CD4-positive, alpha-beta T cell treated with Interleukin-15 for 4 hours (primary cell): ENCODE measurements around the gene WDR4.
"Not testable (repeated sequence)": the region's sequence is repeated elsewhere in the genome, so short reads cannot be mapped to it uniquely, and the experiment has no call there.

Experiments used
- DNase-seq: peaks from one replicate; pipeline ENCODE4 v3.0.0-alpha.2; 2020; ENCODE audit warnings: low spot score

WDR4 gene

DNA sequence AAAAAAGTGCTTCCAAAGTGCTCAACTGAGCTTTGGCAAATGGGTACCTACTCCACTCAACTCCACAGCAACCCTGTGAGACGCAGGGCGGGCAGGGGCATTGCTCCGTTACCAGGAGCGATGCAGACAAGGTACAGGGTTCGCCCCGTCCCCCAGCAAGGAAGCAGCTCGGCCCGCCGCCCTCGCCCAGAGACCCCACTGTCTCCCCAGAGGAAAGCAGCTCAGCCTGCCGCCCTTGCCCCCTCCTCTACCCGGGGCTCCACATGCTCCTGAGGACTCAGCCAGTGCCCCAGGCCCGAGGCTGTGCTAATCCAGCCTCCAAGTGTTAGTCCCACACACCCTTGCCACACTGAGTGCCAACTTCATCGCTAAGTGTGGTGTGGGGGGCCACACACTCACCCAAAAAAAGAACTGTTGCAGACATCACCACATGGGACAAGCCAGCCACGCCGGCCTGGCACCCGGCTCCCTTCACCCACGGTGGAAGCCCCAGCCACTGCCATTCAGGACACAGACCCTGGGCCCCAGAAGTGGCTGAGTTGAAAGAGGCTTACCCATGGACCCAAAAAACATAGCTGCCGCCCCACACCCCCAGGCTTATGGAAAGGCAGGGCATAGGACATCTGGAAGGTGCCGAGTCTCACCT is 26.3 kb downstream of the WDR4 start:
- DNase-seq = no peak

- DNase-seq = no peak
Observed at GRCh38 chr21:42851812-42852665, 27.3 kb downstream of the WDR4 start.

- peak; percentile 18 for DNase-seq
Observed at GRCh38 chr21:42850866-42851391, 28.4 kb downstream of the WDR4 start.

GRCh38 chr21:42850463-42850862 is 28.9 kb downstream of the WDR4 start:
- DNase-seq = no peak

DNA sequence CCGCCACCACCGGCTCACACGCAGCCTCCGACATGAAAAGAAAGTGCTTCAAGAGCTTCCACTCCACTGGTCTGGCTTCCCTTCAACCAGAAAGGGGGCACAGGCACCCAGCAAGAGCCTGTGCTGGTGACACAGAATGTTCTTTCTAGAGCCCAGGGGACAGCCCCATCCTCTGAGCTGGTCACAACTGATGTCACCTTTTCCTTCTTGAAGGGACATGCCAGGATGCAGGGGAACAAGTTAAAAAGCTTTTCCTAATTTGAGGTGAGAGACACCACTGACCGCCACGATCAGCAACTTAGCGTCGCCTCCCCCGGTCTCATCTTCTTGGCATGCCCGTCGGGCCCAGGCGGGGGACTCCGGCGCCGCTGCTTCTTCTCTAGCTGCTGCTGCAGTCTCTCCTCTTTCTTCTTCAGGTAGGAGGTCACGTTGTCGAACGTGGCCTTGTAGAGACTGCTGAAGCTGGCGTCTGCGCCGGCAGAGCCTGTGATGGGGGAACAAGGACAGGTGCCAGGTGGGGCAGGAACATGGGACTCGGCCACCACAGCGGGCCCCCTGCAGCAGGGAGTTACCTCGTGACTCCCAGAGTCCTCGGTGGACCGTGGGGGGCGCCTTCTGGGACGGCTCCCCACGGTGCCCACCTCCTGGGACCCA is 29.5 kb downstream of the WDR4 start:
- no peak for DNase-seq

GRCh38 chr21:42848932-42849758 is 30.2 kb downstream of the WDR4 start:
- DNase-seq = no peak

DNA sequence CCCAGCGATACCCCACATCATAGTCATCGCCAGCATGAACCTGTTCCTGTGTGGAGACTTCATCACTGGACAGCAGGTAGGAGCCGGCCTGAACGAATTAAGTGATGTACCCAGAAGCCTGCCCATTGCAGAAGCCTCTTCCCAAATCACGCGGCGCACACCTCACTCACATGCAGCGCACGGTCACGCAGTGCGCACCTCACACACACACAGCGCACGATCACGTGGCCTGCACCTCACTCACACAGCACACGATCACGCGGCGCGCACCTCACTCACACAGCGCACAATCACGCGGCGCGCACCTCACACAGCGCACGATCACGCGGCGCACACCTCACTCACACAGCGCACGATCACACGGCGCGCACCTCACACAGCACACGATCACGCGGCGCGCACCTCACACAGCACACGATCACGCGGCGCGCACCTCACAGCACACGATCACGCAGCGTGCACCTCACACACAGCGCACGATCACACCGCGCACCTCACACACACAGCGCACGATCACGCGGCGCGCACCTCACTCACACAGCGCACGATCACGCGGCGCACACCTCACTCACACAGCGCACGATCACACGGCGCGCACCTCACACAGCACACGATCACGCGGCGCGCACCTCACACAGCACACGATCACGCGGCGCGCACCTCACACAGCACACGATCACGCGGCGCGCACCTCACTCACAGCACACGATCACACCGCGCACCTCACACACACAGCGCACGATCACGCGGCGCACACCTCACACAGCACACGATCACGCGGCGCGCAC is 31.0 kb downstream of the WDR4 start:
- DNase-seq = not testable (repeated sequence)

- DNase-seq = no peak
Observed at GRCh38 chr21:42847726-42848125, 31.6 kb downstream of the WDR4 start.

GRCh38 chr21:42847051-42847707 is 32.2 kb downstream of the WDR4 start:
- no peak for DNase-seq

DNA sequence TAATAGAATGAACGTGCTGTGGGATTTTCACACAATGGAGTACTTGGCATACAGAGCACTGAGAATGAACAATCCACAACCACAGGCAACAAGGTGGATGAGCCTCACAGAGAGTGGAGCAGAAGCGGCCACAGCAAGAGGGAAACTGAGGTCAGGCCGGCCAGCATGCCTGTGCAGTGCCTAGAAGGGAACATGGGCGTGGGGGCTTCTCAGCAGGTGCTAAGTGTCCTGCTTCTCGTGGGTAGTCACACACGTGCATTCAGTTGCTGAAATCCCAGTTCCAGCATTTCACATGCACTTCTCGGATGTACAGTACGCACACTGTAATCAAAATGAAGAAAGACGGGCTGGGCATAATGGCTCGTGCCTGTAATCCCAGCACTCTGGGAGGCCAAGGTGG is 33.1 kb downstream of the WDR4 start:
- DNase-seq = no peak

GRCh38 chr21:42845296-42845965 is 33.9 kb downstream of the WDR4 start:
- no peak for DNase-seq

DNA sequence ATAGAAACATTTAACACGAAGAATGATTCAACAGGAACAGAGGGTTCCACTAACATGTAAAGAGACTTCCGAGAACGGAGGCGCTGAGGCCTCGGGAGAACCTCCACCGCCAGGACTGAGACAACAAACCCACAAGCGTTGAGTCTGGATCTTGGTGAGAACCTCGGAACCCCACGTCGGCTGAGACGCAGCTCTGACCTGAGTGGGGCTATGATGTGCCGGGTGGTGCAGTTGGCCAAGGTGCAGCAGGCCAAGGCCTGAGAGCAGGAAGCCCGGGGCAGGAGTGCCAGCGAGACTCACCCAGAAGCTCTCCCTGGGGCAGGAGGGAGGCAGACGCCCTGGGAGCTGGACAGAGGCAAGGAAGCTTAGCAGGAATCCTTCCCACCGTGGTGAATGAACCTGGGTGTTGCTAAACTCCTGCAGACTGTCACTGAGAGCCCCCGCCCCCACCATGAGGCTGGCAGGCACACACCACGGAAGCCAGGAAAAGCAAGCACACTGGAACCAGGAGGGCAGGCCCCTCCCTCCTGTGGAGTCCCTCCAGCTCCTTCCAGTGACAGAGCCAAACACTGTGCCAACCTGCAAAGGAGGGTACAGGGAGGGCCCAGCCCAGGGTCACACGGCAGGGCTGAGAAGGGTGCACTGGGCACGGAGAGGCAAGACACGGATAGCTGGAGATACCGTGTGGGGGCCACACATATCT is 34.8 kb downstream of the WDR4 start:
- no peak for DNase-seq

- DNase-seq = no peak
Observed at GRCh38 chr21:42843056-42843455, 36.3 kb downstream of the WDR4 start.

DNA sequence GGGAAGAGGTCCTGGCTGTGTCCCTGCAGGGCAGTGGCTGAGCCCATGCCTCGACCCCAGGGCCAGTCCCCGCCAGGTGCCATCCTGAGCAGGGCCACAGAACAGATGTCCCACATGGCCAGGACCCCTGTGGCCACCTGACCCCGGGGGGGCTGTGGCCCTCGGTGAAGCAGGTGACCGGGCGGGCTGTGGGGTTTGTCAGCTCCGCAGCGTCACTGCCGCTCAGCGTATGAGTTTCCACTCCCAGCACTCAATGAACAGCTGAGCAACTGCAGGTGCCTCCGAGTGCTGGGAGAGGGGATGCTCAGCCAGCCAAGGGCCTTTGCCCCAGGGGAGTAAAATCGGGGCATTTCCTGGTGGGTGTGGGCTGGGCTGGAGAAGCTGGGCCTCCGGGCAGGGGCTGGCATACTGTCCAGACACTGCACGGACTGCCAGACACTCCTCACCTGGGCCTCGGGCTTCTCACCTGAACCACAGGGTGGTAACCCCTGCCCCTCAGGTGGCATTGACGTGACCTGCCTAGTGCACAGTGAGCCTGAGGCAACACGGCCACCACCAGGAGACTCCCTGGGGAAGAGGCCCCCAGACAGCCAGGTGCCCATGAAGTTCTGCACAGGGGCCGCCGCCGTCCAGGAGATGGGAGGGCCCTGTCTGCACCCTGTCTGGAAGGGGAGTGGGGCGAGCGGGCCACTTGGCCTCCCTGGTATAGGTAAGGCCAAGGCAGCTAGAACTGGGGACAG is 37.3 kb downstream of the WDR4 start:
- not testable (repeated sequence) for DNase-seq

DNA sequence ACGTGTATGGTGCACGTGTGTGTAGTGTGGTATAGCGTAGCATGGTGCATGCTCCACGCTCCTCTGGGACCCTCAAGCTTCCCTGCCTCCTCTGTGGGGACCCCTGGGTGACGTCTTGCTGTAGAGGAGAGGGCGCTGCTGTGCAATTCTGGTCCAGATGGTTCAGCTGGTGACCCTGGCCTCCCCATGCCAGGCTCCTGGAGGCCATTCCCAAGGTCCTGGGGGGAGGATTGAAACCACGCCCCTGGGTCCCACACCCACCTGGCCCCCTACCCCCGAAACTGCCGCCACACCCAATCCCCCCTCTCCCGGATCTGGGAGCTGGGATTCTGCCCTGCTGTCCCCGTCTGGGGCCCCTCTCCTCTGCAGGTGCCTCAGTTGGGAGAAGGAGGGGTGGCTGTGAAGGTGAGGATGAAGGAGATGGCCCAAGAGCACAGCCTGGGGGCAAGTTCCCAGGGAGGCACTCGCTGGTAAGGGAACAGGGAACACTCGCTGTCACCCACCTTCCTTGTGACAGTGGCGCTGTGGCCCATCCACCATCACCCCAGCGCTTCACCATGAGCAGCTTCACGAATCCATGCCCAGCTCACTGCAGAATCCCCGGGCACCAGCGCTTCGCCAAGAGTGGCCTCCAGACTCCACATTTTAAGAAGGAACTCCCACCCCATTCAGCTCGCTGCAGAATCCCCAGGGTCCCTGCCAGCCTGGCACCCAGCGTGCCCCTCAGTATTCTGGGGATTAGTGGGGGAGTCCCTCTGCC is 38.0 kb downstream of the WDR4 start:
- DNase-seq = no peak

- no peak for DNase-seq
Observed at GRCh38 chr21:42840411-42841155, 38.8 kb downstream of the WDR4 start.
